Astrocyte (in vitro differentiated cells and primary cell): Measurements from ENCODE around the gene PEX11B.

Experiments
- EZH2 ChIP-seq: IDR thresholded peaks from 2 replicates; pipeline ENCODE4 v1.6.1; 2012; ENCODE audit warnings: mild to moderate bottlenecking, low read length, inconsistent platforms; ENCODE audit not compliant: insufficient read depth
- TF ChIP-seq, protein P1 (sequence below): IDR thresholded peaks from 2 replicates; pipeline ENCODE4 v1.5.1; 2011; ENCODE audit warnings: low read depth, mild to moderate bottlenecking, inconsistent platforms, low read length, moderate library complexity; ENCODE audit not compliant: insufficient read depth

DNA sequence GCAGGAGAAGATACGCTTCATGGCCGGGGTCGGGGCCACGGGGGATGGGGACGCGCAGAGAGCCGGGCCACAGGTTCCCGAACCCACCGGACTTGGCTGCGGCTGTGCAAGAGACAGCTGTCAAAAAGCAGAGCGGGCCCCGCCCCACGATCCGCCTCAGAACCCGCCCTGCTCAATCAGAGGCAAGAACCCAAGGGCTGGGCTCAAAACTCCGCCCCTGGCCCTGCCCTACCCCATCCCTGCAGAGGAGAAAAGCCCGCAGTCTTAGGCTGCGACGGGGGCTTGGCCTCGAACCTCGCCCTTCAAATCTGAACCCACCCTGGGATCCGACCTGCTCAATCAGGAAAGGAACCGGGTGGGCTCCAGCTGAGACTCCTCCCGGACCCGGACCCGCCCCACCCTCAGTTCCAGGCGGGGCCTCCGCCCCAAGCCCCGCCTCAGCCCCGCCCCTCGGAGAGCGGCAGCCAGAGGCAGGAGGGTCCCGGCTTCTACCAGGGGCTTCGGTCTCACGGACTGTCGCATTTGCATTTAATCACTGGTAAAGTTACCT is 32.7 kb downstream of the PEX11B start, which contains the start of gene ANKRD35:
- TF ChIP-seq, protein P1, sequence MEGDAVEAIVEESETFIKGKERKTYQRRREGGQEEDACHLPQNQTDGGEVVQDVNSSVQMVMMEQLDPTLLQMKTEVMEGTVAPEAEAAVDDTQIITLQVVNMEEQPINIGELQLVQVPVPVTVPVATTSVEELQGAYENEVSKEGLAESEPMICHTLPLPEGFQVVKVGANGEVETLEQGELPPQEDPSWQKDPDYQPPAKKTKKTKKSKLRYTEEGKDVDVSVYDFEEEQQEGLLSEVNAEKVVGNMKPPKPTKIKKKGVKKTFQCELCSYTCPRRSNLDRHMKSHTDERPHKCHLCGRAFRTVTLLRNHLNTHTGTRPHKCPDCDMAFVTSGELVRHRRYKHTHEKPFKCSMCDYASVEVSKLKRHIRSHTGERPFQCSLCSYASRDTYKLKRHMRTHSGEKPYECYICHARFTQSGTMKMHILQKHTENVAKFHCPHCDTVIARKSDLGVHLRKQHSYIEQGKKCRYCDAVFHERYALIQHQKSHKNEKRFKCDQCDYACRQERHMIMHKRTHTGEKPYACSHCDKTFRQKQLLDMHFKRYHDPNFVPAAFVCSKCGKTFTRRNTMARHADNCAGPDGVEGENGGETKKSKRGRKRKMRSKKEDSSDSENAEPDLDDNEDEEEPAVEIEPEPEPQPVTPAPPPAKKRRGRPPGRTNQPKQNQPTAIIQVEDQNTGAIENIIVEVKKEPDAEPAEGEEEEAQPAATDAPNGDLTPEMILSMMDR = no peak
- TF ChIP-seq EZH2 = no peak
